Astrocyte (in vitro differentiated cells and primary cell): ENCODE results near the gene ACP4. TPM values are rescaled to one million over a fixed set of nuclear protein-coding genes. Genes with fewer than 3 reads are reported as not detected.

Source experiments
- DNase-seq: peaks from one replicate; pipeline ENCODE4 v3.0.0-alpha.2; 2010; ENCODE audit warnings: low read depth
- FAIRE-seq: peaks from 2 replicates; lab custom pipeline; 2011; peaks lifted over from hg19 to GRCh38; lab: Jason Lieb, UNC
- H2AFZ ChIP-seq: 2 replicates; pipeline ENCODE4 v1.6.0; 2012; ENCODE audit warnings: low read depth, low read length, inconsistent platforms
- H3K27ac ChIP-seq: 2 replicates; pipeline ENCODE4 v1.5.1; 2011; ENCODE audit warnings: low read depth, low read length, inconsistent platforms
- H3K27me3 ChIP-seq: 2 replicates; pipeline ENCODE4 v1.6.0; 2011; ENCODE audit warnings: low read length, inconsistent platforms; ENCODE audit not compliant: insufficient read depth
- H3K36me3 ChIP-seq: 2 replicates; pipeline ENCODE4 v1.5.1; 2011; ENCODE audit warnings: low read length, inconsistent platforms; ENCODE audit not compliant: insufficient read depth
- H3K4me1 ChIP-seq: 2 replicates; pipeline ENCODE4 v1.5.1; 2011; ENCODE audit warnings: low read length, inconsistent platforms; ENCODE audit not compliant: insufficient read depth
- H3K4me2 ChIP-seq: 2 replicates; pipeline ENCODE4 v1.6.0; 2012; ENCODE audit warnings: low read length, inconsistent platforms
- H3K4me3 ChIP-seq: 2 replicates; pipeline ENCODE4 v1.5.1; 2011; ENCODE audit warnings: low read depth, mild to moderate bottlenecking, low read length, inconsistent platforms; ENCODE audit not compliant: insufficient read depth
- H3K79me2 ChIP-seq: 2 replicates; pipeline ENCODE4 v1.6.0; 2012; ENCODE audit warnings: mild to moderate bottlenecking, low read length, inconsistent platforms; ENCODE audit not compliant: insufficient read depth
- H3K9ac ChIP-seq: 2 replicates; pipeline ENCODE4 v1.6.0; 2012; ENCODE audit warnings: mild to moderate bottlenecking, low read length, inconsistent platforms
- H3K9me3 ChIP-seq: 2 replicates; pipeline ENCODE4 v1.5.1; 2012; ENCODE audit warnings: low read depth, mild to moderate bottlenecking, low read length, inconsistent platforms; ENCODE audit not compliant: insufficient read depth
- H4K20me1 ChIP-seq: 2 replicates; pipeline ENCODE4 v1.6.0; 2012; ENCODE audit warnings: low read length, inconsistent platforms; ENCODE audit not compliant: insufficient read depth
- H3K27ac Mint-ChIP-seq: one replicate; pipeline ENCODE4 v1.8.0; 2021; ENCODE audit warnings: mild to moderate bottlenecking, mixed read lengths; ENCODE audit not compliant: unreplicated experiment
- H3K27me3 Mint-ChIP-seq: one replicate; pipeline ENCODE4 v1.8.0; 2021; ENCODE audit warnings: low read depth, mixed read lengths; ENCODE audit not compliant: unreplicated experiment
- H3K36me3 Mint-ChIP-seq: one replicate; pipeline ENCODE4 v1.8.0; 2021; ENCODE audit warnings: low read depth, mixed read lengths; ENCODE audit not compliant: unreplicated experiment
- H3K4me1 Mint-ChIP-seq: one replicate; pipeline ENCODE4 v1.8.0; 2021; ENCODE audit warnings: low read depth, mixed read lengths; ENCODE audit not compliant: unreplicated experiment
- H3K4me3 Mint-ChIP-seq: one replicate; pipeline ENCODE4 v1.8.0; 2021; ENCODE audit warnings: mild to moderate bottlenecking, moderate library complexity, mixed read lengths; ENCODE audit not compliant: unreplicated experiment
- H3K9me3 Mint-ChIP-seq: one replicate; pipeline ENCODE4 v1.8.0; 2021; ENCODE audit warnings: mild to moderate bottlenecking, mixed read lengths; ENCODE audit not compliant: unreplicated experiment
- EZH2 ChIP-seq: IDR thresholded peaks from 2 replicates; pipeline ENCODE4 v1.6.1; 2012; ENCODE audit warnings: mild to moderate bottlenecking, low read length, inconsistent platforms; ENCODE audit not compliant: insufficient read depth
- total RNA-seq: library from RNA; stranded (reverse); gene quantifications from 2 replicates; pipeline ENCODE4 v1.2.1, GENCODE V29; 2021
- TF ChIP-seq, protein P1 (sequence below): IDR thresholded peaks from 2 replicates; pipeline ENCODE4 v1.5.1; 2011; ENCODE audit warnings: low read depth, mild to moderate bottlenecking, inconsistent platforms, low read length, moderate library complexity; ENCODE audit not compliant: insufficient read depth

ACP4 gene
- total RNA-seq, 1 donor from 2014 or later: not detected

DNA sequence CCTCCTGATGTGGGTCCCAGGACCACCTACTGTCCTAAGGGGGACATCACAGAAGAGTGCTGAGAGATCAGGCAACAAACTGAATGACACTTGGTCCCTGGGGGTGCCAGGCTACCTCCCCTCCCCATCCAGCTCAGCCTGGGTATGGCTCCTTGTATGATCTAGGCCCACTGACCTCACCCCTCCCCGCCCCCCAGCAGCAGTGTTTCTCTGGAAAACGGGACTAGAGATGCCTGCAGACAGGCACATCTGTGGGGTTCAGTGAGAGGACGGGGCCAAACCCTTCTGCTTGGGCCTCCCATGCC is 9.3 kb downstream of the ACP4 start:
- Mint-ChIP-seq H3K4me3 (no peak overlapping the region), H3K4me1 (peaks cover 11% of the 10 kb centered on the region), H3K36me3 (peaks cover 16% of the 10 kb centered on the region), H3K27ac (no peak overlapping the region), H3K27me3 (no peaks in the 10 kb centered on the region), H3K9me3 (peaks cover 2% of the 10 kb centered on the region)
- no peak overlapping the region for H3K9ac ChIP-seq
- H2AFZ ChIP-seq: no peak overlapping the region
- H3K27ac ChIP-seq: no peak overlapping the region
- H3K4me2 ChIP-seq: no peak overlapping the region
- no peaks in the 10 kb centered on the region for H3K27me3 ChIP-seq
- no peak for FAIRE-seq
- peaks cover 17% of the 10 kb centered on the region for H3K36me3 ChIP-seq
- no peak overlapping the region for H3K4me3 ChIP-seq
- peaks cover 60% of the 10 kb centered on the region for H3K79me2 ChIP-seq
- TF ChIP-seq EZH2: no peak
- TF ChIP-seq, protein P1, sequence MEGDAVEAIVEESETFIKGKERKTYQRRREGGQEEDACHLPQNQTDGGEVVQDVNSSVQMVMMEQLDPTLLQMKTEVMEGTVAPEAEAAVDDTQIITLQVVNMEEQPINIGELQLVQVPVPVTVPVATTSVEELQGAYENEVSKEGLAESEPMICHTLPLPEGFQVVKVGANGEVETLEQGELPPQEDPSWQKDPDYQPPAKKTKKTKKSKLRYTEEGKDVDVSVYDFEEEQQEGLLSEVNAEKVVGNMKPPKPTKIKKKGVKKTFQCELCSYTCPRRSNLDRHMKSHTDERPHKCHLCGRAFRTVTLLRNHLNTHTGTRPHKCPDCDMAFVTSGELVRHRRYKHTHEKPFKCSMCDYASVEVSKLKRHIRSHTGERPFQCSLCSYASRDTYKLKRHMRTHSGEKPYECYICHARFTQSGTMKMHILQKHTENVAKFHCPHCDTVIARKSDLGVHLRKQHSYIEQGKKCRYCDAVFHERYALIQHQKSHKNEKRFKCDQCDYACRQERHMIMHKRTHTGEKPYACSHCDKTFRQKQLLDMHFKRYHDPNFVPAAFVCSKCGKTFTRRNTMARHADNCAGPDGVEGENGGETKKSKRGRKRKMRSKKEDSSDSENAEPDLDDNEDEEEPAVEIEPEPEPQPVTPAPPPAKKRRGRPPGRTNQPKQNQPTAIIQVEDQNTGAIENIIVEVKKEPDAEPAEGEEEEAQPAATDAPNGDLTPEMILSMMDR: no peak
- no peaks in the 10 kb centered on the region for H3K9me3 ChIP-seq
- peaks cover 8% of the 10 kb centered on the region for H3K4me1 ChIP-seq
- no peak for DNase-seq
- peaks cover 84% of the 10 kb centered on the region for H4K20me1 ChIP-seq

DNA sequence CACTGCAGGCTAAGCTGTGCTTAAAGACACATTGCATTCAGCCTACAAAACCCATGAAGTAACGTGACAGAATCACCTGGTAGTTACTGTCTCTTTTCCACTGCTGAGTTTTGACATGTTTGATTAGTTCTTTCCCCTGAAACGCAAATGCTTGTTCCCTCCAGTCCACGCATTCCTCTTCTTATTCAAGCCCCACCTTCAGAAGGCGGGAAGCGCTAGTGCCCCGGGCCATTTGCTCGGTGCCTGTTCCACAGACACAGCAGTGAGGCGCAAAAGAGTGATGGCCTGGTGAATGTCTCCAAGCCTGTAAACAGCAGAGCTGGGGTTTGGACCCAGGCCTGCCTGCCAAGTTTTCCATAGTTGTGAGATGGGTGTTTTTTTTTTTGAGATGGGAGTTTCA is 10.9 kb downstream of the ACP4 start:
- Histone ChIP-seq H3K4me3 (no peak overlapping the region), H2AFZ (no peak overlapping the region), H3K36me3 (peaks cover 17% of the 10 kb centered on the region), H3K27ac (no peak overlapping the region), H4K20me1 (peaks cover 72% of the 10 kb centered on the region), H3K9me3 (no peaks in the 10 kb centered on the region), H3K9ac (no peak overlapping the region), H3K27me3 (no peaks in the 10 kb centered on the region), H3K79me2 (peaks cover 60% of the 10 kb centered on the region), H3K4me2 (no peak overlapping the region), H3K4me1 (peaks cover 12% of the 10 kb centered on the region)
- no peak for TF ChIP-seq EZH2
- TF ChIP-seq, protein P1: no peak
- no peak for DNase-seq
- no peaks in the 10 kb centered on the region for H3K27me3 Mint-ChIP-seq
- peaks cover 11% of the 10 kb centered on the region for H3K36me3 Mint-ChIP-seq
- H3K4me1 Mint-ChIP-seq: peaks cover 11% of the 10 kb centered on the region
- peaks cover 3% of the 10 kb centered on the region for H3K9me3 Mint-ChIP-seq
- no peak for FAIRE-seq
- no peak overlapping the region for H3K27ac Mint-ChIP-seq
- peak overlapping the region; percentile 60 for H3K4me3 Mint-ChIP-seq

DNA sequence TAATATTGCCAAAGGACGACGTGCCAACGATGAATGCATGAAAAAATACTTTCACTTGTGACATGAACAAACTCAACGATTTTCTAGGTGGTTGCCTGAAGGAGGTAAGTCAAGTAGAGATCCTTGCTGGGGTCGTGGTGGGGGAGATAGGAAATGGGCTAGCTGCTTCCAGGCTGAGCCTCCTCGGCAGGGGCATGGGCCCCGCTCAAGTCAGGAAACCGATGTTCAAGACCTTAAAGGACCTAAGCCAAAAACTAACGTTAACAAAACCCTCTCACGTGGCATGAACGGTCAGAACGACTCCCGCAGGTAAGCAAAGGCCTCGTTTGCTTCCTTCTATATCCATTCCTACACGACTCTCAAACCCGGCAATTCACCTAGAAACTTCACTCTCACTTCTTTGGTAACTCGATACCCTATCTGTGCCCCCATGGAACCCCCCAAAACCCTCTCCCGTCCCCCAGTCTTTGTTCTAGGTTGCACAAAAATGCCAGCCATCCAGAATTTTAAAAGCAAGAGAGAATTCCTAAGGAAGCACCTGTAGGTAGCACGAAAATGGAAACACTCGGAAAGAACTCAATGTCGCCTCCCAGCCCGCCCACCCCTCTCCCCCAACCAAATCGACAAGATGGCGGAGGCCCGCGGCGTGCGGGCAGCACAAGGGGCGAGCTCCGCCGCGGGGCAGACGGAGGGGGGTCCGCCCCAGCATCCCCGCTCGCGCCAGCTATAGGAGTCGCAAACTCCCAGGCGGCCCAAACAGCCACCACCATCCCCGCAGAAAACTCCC is 13.6 kb downstream of the ACP4 start:
- Histone ChIP-seq H3K4me1 (peaks cover 12% of the 10 kb centered on the region), H3K4me3 (peak overlapping the region; percentile 93), H3K27me3 (no peaks in the 10 kb centered on the region), H2AFZ (peak overlapping the region; percentile 84), H3K9me3 (no peaks in the 10 kb centered on the region), H3K9ac (peak overlapping the region; percentile 94), H3K27ac (peak overlapping the region; percentile 99), H3K79me2 (peaks cover 51% of the 10 kb centered on the region), H3K36me3 (peaks cover 8% of the 10 kb centered on the region), H4K20me1 (peaks cover 45% of the 10 kb centered on the region), H3K4me2 (peak overlapping the region; percentile 94)
- H3K27me3 Mint-ChIP-seq: no peaks in the 10 kb centered on the region
- DNase-seq: no peak
- H3K4me1 Mint-ChIP-seq: peaks cover 11% of the 10 kb centered on the region
- peak overlapping the region; percentile 100 for H3K27ac Mint-ChIP-seq
- FAIRE-seq: no peak
- H3K36me3 Mint-ChIP-seq: peaks cover 11% of the 10 kb centered on the region
- H3K4me3 Mint-ChIP-seq: peak overlapping the region; percentile 100
- peaks cover 3% of the 10 kb centered on the region for H3K9me3 Mint-ChIP-seq
- TF ChIP-seq, protein P1: no peak
- TF ChIP-seq EZH2: no peak
